Epithelial cell of proximal tubule (primary cell): Measurements from ENCODE around the gene MARK4. TPM values are rescaled to one million over a fixed set of nuclear protein-coding genes. Genes with fewer than 3 reads are reported as not detected.

Experiments
- DNase-seq: peaks from one replicate; pipeline ENCODE4 v3.0.0-alpha.2; 2011; ENCODE audit warnings: low read depth
- H3K4me3 ChIP-seq: 2 replicates; pipeline ENCODE4 v1.5.1; 2011; ENCODE audit warnings: low read depth, mild to moderate bottlenecking, low read length
- total RNA-seq: library from RNA; depleted of rRNA; stranded (reverse); fragments of >200 nt; gene quantifications from 2 replicates; pipeline ENCODE4 v1.2.3, GENCODE V29; 2015
- TF ChIP-seq, protein P1 (sequence below): conservative IDR thresholded peaks from 2 replicates; pipeline ENCODE4 v1.5.1; 2012; ENCODE audit warnings: low read depth, mild to moderate bottlenecking, low read length

Gene MARK4
- total RNA-seq, 1 donor from 2014 or later, result 12.6 TPM

DNA sequence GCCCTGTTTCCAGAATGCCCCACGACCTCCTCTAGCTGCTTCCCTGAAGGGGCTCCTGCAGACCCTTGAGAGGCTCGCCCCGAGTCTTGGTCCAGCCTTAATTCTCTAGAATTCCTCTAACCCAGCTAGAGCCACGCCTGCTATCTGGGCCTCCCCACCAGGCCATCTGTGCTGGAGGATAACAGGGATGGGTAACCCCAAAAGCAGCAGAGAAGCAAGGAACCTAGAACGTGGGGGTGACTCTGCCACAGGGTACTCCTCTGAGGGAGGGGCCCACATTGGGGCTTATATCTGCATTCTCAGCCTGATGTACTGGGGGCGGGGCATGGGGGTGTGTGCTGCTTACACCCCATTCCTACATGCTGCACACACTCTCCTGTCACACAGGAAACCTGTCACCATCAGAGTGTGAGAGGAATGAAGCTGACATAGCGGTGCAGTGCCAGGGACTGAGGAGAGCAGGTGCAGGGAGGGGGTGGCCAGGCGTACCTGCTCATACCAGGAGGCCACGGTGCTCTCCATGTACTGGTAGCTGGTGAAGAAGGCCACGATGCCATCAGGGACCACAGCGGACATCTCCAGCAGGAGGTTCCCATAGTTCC, 103.3 kb downstream of the MARK4 start:
- TF ChIP-seq, protein P1, sequence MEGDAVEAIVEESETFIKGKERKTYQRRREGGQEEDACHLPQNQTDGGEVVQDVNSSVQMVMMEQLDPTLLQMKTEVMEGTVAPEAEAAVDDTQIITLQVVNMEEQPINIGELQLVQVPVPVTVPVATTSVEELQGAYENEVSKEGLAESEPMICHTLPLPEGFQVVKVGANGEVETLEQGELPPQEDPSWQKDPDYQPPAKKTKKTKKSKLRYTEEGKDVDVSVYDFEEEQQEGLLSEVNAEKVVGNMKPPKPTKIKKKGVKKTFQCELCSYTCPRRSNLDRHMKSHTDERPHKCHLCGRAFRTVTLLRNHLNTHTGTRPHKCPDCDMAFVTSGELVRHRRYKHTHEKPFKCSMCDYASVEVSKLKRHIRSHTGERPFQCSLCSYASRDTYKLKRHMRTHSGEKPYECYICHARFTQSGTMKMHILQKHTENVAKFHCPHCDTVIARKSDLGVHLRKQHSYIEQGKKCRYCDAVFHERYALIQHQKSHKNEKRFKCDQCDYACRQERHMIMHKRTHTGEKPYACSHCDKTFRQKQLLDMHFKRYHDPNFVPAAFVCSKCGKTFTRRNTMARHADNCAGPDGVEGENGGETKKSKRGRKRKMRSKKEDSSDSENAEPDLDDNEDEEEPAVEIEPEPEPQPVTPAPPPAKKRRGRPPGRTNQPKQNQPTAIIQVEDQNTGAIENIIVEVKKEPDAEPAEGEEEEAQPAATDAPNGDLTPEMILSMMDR, result no peak
- no peak overlapping the region for H3K4me3 ChIP-seq
- no peak for DNase-seq

Other genes with a start within 250 kb of the MARK4 start
- 28.3 and 40.2 TPM in 2 replicates for gene RELB, start 249.8 kb upstream of the MARK4 start, total RNA-seq
- gene CLASRP, start 212.2 kb upstream of the MARK4 start, total RNA-seq, result 38.8 and 58.1 TPM in 2 replicates
- 1.7 and 3.0 TPM in 2 replicates for gene ZNF296, start 174.8 kb upstream of the MARK4 start, total RNA-seq
- 38.2 and 58.2 TPM in 2 replicates for gene GEMIN7, start 172.0 kb upstream of the MARK4 start, total RNA-seq
- 42.5 and 64.0 TPM in 2 replicates for gene PPP1R37, start 158.1 kb upstream of the MARK4 start, total RNA-seq
- gene NKPD1, start 90.3 kb upstream of the MARK4 start, total RNA-seq, result 0.29 TPM in 1 of 2 replicates, not detected in the other
- gene TRAPPC6A, start 73.0 kb upstream of the MARK4 start, total RNA-seq, result 9.5 and 16.5 TPM in 2 replicates
- gene BLOC1S3, start 72.5 kb upstream of the MARK4 start, total RNA-seq, result 5.4 and 11.5 TPM in 2 replicates
- 0.12 TPM in 1 of 2 replicates, not detected in the other for gene EXOC3L2, start 5.9 kb upstream of the MARK4 start, total RNA-seq
- gene CKM, start 71.6 kb downstream of the MARK4 start, total RNA-seq, result not detected in 2 replicates
- gene KLC3, start 89.5 kb downstream of the MARK4 start, total RNA-seq, result 4.0 and 7.8 TPM in 2 replicates
- 32.2 and 34.8 TPM in 2 replicates for gene ERCC2, start 119.3 kb downstream of the MARK4 start, total RNA-seq
- 15.2 and 16.8 TPM in 2 replicates for gene PPP1R13L, start 153.8 kb downstream of the MARK4 start, total RNA-seq
- gene POLR1G, start 155.4 kb downstream of the MARK4 start, total RNA-seq, result 14.5 and 30.7 TPM in 2 replicates
- gene ERCC1, start 172.6 kb downstream of the MARK4 start, total RNA-seq, result 66.6 and 71.6 TPM in 2 replicates
- gene FOSB, start 216.7 kb downstream of the MARK4 start, total RNA-seq, result 0.65 and 3.4 TPM in 2 replicates
- gene RTN2, start 245.8 kb downstream of the MARK4 start, total RNA-seq, result 6.9 and 9.7 TPM in 2 replicates
- gene PPM1N, start 247.2 kb downstream of the MARK4 start, total RNA-seq, result 0.17 TPM in 1 of 2 replicates, not detected in the other